GM11168 (cell line): Measurements from ENCODE around the gene IBTK.
"Not testable (repeated sequence)": the region's sequence is repeated elsewhere in the genome, so short reads cannot be mapped to it uniquely, and the experiment has no call there.

Experiments
- in situ Hi-C: fragments of 300-500 bp; cut with MboI; formaldehyde crosslinking; loops from one replicate; pipeline ENCODE4 v1.12.0; 2022; ENCODE audit warnings: low sequenced_read_pairs; ENCODE audit not compliant: unreplicated experiment

The IBTK gene

DNA sequence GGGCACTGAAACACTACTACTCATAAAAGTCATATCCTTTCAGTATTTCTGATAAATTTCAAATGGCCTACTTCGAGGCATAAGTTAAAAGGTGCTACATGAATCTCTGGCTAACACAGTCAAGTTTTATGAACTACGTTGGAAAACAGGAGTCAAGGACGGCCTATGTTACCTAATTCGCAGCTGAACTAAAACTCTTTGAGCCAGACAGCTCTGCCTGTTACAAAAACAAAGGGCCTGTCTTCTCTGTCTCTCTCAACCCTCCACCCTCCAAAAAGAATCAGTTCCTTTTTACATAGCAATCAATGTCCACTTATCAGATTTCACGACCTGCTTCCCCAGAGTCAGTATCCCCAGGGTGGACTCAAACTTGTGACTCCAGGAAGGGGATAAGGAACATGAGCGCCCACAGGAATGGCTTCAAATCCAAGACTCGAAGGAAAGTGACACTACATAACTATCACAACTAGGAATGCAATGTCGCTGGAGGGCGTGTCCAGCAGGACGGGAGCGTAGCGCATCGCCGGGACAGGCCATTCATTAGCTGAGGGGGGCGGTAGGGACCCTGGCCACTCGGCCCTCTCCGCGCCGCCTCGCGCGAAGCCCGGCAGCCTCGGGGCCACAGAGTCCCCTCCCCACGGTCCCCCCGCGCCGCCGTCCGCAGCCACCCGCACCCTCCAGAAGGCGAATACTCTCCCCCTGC is 591 bp downstream of the IBTK start:
- in situ Hi-C loops: no loop called here

DNA sequence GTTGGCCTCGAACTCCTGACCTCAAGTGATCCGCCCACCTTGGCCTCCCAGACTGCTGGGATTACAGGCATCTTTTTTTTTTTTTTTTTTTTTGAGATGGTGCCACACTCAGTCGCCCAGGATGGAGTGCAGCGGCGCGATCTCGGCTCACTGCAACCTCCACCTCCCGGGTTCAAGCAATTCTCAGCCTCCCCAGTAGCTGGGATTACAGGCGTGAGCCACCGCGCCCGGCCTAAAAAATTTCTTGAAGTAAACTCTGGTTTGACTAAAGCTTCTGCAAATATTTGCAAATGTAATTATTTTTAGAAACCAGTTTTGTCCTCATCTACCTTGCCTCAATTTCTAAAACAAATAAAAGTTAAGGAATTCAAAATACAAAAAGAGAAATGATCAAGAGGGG is 1.2 kb downstream of the IBTK start:
- in situ Hi-C loops: no loop called here

DNA sequence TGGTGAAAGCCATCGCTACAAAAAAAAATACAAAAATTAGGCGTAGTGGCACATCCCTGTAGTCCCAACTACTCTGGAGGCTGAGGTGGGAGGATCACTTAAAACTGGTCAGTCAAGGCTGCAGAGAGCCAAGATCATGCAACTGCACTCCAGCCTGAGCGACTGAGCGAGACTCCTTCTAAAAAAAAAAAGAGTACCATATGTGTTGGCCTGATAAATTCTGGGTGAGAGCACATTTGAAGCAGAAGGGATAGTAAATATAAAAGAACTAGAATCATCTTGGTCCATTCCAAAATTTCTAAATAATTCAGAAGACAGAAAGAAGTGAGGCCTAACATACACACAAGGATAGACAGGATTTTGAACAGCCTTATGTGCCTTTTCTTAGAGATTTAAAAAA is 2.2 kb downstream of the IBTK start:
- in situ Hi-C loops: no loop called here

DNA sequence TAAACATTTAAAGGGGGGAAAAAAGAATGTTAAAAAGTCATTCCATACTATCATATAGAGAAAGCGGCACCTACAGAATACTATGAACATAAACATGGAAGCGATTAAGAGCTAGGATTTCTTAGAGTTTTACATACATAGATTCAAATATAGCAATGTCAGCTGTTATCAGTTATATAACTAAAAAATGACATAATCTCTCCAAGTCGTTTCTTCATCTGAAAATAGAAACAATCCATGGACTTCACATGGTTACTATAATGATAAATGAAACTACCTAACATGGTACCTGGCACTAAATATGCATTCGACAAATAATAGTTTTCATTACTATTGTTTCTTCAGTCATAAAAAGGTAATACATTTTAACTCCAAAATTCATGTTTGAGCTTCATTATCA is 3.7 kb downstream of the IBTK start:
- in situ Hi-C loops: no loop called here

DNA sequence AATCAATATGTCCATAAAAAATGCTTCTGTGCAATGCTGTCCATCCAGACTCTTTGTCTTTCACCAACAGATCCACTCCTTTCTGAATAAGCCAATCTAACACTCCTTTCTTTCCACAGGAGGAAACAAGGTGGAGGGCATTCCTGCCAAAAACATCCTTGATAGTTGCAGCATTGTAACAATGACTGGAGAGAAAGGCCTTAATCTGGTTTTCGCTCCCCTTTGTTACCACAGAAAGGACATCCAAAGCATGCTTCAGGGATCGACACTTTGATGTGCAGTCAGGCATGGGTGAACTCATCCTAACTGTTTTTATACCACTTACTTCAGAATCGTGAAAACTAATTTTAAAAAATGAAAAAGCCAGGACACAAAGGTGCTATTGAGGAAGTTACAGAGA is 7.4 kb downstream of the IBTK start:
- in situ Hi-C loops: no loop called here

DNA sequence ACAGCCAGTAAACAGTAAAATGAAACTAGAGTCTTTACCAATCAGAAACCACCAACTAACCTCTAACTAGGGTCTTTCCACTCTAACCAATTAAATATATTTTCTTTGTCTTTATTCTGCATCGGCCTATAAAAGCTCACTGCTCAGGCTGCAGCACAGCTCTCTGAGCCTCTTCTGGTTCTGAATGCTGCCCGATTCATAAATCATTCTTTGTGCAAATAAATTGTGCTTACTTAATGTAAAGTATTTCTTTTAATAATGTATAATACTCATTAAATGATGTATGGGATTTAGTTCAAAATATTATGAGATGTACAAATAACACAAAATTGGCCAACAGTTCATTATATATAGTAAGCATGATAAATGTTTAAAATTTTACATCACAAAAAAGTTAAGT is 7.9 kb downstream of the IBTK start:
- in situ Hi-C loops: no loop called here

DNA sequence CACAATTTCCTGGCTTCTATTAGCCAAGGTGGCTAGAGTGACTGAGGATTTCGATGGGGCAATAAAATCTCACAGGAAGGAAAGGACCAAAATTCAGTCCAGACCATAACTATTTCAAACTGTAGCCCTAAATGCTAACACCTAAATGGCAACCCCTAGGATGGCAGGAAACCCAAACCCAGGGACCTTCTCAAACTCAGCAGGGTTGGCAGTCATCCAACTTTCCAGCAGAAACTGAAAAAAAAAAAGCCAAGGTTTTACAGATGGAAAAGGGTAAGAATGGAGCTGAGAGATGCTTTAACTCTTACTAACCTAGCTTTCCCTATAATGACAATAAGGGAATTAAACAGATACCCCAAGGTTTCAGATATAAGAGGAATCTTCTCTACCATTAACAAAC is 10.5 kb downstream of the IBTK start:
- in situ Hi-C loops: no loop called here

DNA sequence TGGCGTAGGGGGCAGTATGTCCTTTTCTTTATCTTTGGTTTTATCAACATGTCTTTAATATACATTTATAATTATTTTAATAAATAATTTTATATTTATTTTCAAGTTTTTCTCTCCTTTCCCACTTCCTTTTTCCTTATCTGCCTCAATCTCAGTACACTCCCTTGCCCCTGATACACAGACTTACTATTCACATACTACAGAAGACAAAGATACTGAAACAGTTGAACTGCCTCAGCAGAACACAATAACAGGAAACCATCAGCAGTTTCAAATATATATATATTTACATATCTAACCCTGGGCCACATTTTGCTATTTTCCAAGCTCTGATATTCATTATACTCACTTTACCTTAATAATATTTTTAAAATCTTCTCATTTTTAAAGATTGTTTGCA is 19.8 kb downstream of the IBTK start:
- in situ Hi-C loops: no loop called here

DNA sequence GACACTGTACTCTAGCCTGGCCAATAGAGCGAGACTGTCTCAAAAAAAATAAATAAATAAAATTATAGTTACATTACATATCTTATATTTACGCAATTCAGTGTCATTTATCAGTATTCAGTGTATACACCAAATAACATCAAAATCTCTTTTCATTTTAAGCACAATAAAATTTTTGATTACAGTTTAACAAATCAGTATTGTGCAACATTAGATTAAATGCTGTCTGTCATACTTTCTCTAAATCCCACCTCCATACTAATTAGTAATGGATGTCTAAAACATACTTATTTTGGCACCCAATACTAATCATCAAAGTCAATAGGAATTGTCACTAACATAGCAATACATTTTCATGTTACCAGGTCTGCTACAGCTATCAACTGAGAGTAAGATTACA is 27.4 kb downstream of the IBTK start:
- in situ Hi-C loops: no loop called here

DNA sequence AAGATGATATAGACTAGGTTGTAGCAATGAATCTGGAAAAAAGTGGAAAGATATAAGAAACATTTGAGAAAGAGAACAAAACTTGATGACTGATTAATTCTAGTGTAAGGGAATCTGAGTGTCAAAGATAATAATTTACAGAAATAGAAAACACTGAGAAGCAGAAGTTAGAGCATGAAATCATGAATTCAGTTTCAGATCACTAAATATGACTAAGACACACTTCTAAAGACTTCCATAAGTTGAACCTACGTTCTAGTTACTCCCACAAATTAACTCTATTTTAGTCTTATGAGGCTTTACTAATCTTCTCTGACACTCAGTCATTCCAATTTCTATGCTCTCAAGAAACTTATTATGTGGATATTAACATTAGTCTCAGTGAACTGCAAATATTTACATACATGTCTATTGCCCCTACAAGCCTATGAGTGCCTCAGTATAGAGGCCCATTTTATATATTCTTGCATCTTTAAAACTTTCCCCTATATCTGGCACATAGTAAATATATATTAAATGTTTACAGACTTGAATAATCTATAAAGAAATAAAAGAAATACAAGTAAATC is 30.4 kb downstream of the IBTK start:
- in situ Hi-C loops: no loop called here

DNA sequence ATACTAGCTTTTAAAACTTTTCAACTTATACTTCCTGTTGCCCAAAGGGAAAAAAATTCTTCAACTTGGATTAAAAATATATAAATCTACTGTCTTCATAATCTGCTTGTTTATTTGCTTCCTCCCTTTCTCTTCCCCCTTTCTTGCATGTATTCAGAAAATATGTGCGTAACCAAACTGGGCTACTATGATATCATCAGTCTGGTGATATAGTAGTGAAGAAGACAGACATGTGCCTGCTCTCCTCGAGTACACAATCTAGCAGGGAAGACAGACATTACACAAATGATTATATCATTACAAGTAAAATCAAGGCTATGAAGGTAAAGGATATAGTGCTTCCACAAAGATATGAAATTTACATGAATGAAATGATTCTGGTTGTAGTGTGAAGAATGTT is 31.0 kb downstream of the IBTK start:
- in situ Hi-C loops: no loop called here

DNA sequence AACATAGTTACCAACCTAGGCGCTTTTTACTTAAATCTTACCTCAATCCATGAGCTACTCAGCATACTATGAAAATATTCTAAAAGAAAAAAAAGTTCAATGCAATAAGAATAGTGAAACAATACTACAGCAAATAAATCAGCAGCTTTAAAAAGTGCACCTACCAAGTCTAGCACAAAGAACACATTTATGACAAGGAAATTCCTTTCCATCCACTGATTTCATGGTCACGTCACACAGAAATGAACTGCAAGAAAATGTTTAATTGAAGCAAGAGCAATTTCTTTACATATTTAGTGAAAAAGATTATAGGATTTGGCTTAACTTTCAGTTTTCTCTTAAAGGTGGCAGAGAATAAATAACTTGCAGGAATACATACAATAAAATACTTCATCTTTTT is 36.2 kb downstream of the IBTK start:
- in situ Hi-C loops: no loop called here

DNA sequence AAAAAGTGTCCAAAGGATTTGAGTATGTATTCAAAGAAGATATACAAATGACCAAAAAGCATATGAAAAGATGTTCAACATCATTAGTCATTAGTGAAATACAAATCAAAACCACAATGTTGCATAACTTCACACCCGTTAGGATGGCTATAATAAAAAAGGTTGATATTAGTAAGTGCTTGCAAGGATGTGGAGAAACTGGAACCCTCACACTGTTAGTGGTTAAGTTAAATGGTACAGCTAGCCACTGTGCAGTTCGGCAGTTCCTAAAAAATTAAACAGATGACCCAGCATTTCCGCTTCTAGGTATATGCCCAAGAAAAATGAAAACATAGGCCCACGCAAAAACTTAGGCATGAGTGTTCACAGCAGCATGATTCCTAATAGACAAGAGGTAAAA is 38.6 kb downstream of the IBTK start:
- in situ Hi-C loops: no loop called here

DNA sequence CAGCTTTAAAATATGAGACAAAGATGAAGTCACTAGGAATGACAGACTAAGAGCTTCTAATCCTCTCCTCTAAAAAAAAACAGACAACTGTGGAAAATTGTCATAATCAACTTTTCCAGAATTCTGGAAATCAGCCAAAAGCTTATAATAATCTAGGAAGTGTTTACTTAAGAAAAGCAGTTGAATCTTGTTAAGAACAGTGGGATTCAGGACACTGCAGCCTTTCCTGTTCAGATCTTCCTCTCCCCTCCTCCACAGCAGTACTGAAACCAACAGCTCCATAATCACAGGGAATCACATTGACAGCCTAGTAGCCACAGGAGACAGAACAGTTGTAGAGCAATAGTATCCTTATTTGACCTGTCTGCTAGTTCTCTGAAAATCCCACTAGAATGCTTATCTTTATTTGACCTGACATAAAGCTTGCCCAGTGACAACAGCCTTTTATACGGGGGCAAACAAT is 41.6 kb downstream of the IBTK start:
- in situ Hi-C loops: no loop called here

DNA sequence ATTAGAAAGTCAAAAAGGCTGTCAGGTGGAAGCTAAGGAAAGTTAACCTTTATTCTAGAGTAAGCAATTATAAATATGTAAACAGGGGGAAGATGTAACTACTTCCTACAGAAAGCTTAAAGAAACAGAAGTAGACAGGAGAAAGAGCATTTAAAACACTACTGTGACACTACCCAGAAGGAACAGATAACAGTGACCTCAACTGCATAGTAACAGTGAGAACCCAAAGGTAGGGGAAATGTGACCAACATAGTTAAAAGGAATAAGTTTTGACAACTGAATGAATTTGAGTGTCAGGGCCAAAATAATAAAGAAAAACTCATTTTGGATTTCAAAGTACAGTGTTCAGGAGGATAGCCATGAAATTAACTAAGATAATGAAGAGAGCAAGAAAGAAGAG is 43.5 kb downstream of the IBTK start:
- in situ Hi-C loops: no loop called here

DNA sequence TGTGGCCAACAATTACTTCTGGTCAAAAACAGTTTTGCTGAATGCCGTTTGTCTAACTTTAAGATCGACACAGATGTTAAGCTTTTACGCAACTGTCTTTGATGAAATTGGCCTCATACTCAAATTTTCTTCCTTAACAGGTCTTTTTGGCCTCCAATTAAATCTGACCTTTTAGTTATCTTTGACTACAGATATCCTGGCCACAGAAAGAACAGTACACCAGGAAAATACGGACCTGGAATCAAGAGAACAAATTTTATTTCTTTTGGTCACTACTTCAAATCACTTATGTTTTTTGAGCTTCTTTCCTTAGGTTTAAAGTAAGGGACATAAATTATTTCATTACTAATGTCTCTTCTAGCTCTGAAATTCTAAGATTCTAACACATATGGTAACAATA is 49.8 kb downstream of the IBTK start:
- in situ Hi-C loops: no loop called here

DNA sequence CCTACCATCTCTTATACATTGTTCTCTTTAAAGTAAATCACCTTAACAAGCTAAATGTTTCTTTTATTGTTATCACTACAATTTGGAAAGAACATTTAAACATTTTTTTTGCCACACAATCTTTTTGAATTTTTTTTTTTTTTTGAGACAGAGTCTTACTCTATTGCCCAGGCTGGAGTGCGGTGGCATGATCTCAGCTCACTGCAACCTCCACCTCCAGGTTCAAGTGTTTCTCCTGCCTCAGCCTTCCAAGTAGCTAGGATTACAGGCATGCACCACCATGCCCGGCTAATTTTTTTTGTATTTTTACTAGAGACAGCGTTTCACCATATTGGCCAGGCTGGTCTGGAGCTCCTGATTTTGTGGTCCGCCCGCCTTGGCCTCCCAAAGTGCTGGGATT is 50.3 kb downstream of the IBTK start:
- in situ Hi-C loops: not testable (repeated sequence)

DNA sequence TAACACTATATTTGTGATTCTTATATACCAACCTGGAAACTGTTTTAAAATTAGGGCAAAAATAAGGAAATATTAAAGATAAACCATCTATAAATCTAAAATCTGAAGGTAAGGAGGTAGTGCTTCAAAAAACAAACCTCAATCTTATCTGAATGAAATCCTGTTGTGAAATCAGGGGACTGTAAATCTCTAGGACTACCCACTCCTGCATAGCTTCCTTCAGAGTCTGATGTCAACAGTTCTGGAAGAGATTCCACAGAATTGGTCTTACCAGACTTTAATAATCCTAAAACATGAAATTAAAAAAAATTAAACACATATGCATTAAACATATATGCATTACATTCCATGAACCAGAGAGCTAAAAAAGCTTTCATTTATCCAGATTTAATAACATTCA is 51.4 kb downstream of the IBTK start:
- in situ Hi-C loops: no loop called here

DNA sequence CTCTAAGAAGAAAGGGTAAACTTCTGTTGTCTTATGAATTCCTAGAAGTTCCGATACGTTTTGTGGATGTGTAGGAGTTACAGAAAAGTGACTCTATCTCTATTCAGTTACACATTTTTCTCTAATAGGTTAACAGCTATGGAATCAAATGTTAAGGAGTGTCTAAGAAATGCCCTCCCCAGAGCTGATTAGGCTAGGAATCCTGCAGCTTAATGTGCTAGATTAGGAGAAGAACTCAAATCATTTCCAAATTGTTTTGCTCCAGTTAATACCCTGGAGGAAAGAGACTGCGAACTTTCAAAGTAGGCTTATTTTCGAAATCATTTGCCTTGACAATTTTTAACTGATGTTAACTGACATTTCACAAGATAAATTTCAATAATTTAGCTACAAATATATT is 51.9 kb downstream of the IBTK start:
- in situ Hi-C loops: no loop called here

DNA sequence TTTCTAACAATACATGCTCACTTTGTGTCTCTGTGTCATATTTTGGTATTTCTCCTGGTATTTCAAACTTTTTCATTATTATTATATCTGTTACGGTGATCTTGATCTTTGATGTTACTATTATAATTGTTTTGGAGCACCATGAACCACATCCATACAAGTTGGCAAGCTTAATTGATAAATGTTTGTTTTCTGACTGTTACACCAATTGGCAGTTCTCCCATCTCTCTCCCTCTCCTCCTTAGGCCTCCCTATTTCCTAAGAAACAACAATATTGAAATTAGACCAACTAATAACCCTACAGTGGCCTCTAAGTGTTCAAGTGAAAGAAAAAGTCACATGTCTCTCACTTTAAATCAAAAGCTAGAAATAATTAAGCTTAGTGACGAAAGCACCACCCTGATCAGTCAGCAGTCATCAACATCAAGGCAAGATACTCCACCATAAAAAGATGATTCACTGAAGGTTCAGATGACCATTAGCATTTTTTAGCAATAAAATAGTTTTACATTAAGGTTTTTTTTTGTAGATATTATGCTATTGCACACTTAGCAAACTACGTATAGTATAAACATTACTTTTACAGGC is 61.5 kb downstream of the IBTK start:
- in situ Hi-C loops: no loop called here

DNA sequence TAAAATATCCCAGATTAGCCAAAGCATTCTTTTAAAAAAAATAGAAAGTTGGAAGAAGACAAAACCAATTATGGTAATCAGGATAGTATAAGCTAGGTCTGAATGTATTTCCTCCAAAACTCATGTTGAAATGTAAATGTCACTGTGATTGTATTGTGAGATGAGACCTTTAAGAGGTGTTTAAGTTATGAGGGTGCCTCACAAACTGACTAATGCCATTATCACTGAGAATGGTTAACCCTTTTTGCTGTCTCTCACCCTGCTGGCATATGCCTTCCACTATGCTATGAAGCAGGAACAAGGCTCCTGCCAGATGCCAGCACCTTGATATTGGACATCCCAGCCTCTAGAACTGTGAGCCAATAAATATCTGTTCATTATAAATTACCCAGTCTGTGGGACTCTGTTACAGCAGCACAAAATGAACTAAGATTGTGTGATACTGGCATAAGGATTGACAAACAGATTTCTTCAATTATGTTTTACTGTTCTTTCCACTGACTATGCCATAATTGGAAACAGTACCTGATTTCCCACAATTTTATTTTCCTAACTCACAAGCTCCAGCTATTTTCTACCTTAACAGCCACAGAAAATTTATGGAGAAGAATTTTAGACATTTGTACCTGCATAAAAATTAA is 63.8 kb downstream of the IBTK start:
- in situ Hi-C loops: no loop called here

DNA sequence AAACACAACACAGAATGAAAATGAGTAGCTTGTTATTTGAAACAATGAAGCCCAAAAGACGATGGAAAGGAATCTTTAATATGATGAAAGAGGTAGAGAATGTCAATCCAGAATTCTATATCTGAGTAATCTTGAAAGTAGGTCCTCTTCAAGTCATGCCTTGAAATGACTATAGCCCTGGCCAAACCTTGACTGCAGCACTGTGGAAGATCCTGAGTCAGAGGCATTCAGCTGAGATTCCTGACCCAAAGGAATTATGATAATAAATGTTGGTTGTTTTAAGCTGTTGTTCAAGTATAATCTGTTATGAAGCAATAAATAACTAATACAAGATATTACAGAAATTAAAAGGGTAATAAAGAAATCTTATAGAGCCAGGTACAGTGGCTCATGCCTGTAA is 64.8 kb downstream of the IBTK start:
- in situ Hi-C loops: no loop called here
